Dermis lymphatic vessel endothelial cell (primary cell): ENCODE results near the gene CELSR3. TPM values are rescaled to one million over a fixed set of nuclear protein-coding genes. Genes with fewer than 3 reads are reported as not detected.

Experiments used
- total RNA-seq: library from RNA; depleted of rRNA; stranded (reverse); fragments of >200 nt; gene quantifications from 2 replicates; pipeline ENCODE4 v1.2.1, GENCODE V29; 2014

The CELSR3 gene
- total RNA-seq, result 0.09 and 0.22 TPM in 2 replicates

GRCh38 chr3:48662753-48663488 is at the start of gene CELSR3:
CELSR3 (minus strand) TSS chr3:48662886; CDS start chr3:48662634, 252 bp downstream.

GRCh38 chr3:48685603-48686511 is 23.2 kb upstream of the CELSR3 start, which contains the start of gene NCKIPSD:
NCKIPSD (minus strand) TSS chr3:48685915; CDS start chr3:48685807, 108 bp downstream.

GRCh38 chr3:48635222-48636021 is 27.3 kb downstream of the CELSR3 start, which contains the start of gene SLC26A6:
SLC26A6 (minus strand) TSS chr3:48635461; CDS start chr3:48635393, 68 bp downstream.

GRCh38 chr3:48621461-48621869 is 41.2 kb downstream of the CELSR3 start, which contains the start of gene TMEM89:
TMEM89 (minus strand) TSS chr3:48621769; CDS start chr3:48621756, 13 bp downstream.

GRCh38 chr3:48609088-48610005 is 53.3 kb downstream of the CELSR3 start, which contains the start of gene UQCRC1:
UQCRC1 (minus strand) TSS chr3:48609646; CDS start chr3:48609620, 26 bp downstream.

GRCh38 chr3:48595075-48595525 is 67.6 kb downstream of the CELSR3 start, which contains the start of gene COL7A1:
COL7A1 (minus strand) TSS chr3:48595329; CDS start chr3:48595159, 170 bp downstream.

Other genes with a start within 250 kb of the CELSR3 start
- gene PLXNB1, start 232.8 kb downstream of the CELSR3 start, total RNA-seq, result 12.7 and 17.4 TPM in 2 replicates
- 8.5 and 10.5 TPM in 2 replicates for gene CCDC51, start 222.8 kb downstream of the CELSR3 start, total RNA-seq
- gene TMA7, start 222.6 kb downstream of the CELSR3 start, total RNA-seq, result 193 and 258 TPM in 2 replicates
- 3.9 and 5.3 TPM in 2 replicates for gene ATRIP, start 216.1 kb downstream of the CELSR3 start, total RNA-seq
- 54.3 and 62.4 TPM in 2 replicates for gene SHISA5, start 158.7 kb downstream of the CELSR3 start, total RNA-seq
- gene PFKFB4, start 106.1 kb downstream of the CELSR3 start, total RNA-seq, result 0.43 and 0.76 TPM in 2 replicates
- 0.09 and 0.11 TPM in 2 replicates for gene UCN2, start 99.1 kb downstream of the CELSR3 start, total RNA-seq
- gene COL7A1, start 67.6 kb downstream of the CELSR3 start, total RNA-seq, result 0.09 and 0.87 TPM in 2 replicates
- gene UQCRC1, start 53.2 kb downstream of the CELSR3 start, total RNA-seq, result 246 and 249 TPM in 2 replicates
- 0.09 TPM in 1 of 2 replicates, not detected in the other for gene TMEM89, start 41.1 kb downstream of the CELSR3 start, total RNA-seq
- gene SLC26A6, start 27.4 kb downstream of the CELSR3 start, total RNA-seq, result 9.4 and 11.6 TPM in 2 replicates
- gene NCKIPSD, start 23.0 kb upstream of the CELSR3 start, total RNA-seq, result 3.7 and 4.3 TPM in 2 replicates
- gene IP6K2, start 54.3 kb upstream of the CELSR3 start, total RNA-seq, result 33.8 and 47.6 TPM in 2 replicates
- 31.5 and 32.1 TPM in 2 replicates for gene PRKAR2A, start 185.0 kb upstream of the CELSR3 start, total RNA-seq
- 25.3 and 27.3 TPM in 2 replicates for gene SLC25A20, start 236.0 kb upstream of the CELSR3 start, total RNA-seq